C4-2B (cell line): ENCODE measurements around the gene SETX.

Source experiments
- H3K27ac ChIP-seq: fragments of 450-650 bp; 2 replicates; pipeline ENCODE4 v1.5.1; 2017
- ZFX ChIP-seq: fragments of 450-650 bp; IDR thresholded peaks from 2 replicates; pipeline ENCODE4 v1.6.1; 2017
- TF ChIP-seq, protein P1 (sequence below): fragments of 450-650 bp; conservative IDR thresholded peaks from 2 replicates; pipeline ENCODE4 v1.5.1; 2017; ENCODE audit warnings: mild to moderate bottlenecking

Gene SETX

DNA sequence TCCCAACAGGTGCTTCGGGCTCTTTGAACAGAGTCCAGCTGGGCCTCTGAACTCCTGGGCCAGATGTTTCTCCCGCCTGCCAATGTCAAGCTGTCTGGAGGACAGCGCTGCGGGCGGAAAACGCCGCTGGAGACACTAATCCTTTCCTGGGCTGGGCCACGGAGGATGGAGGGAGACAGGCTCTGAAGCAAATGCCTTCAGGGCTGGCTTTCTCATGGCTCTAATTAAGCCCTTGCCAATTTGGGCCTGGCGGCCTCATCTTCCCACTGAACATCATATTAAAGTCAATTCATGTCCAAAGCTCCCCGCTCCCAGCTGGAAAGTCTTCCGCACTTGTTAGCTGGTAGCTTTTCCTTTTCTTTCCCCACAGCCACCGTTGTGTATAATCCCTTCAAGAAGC, 120.3 kb downstream of the SETX start:
- TF ChIP-seq, protein P1, sequence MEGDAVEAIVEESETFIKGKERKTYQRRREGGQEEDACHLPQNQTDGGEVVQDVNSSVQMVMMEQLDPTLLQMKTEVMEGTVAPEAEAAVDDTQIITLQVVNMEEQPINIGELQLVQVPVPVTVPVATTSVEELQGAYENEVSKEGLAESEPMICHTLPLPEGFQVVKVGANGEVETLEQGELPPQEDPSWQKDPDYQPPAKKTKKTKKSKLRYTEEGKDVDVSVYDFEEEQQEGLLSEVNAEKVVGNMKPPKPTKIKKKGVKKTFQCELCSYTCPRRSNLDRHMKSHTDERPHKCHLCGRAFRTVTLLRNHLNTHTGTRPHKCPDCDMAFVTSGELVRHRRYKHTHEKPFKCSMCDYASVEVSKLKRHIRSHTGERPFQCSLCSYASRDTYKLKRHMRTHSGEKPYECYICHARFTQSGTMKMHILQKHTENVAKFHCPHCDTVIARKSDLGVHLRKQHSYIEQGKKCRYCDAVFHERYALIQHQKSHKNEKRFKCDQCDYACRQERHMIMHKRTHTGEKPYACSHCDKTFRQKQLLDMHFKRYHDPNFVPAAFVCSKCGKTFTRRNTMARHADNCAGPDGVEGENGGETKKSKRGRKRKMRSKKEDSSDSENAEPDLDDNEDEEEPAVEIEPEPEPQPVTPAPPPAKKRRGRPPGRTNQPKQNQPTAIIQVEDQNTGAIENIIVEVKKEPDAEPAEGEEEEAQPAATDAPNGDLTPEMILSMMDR: no peak
- no peak for TF ChIP-seq ZFX
- H3K27ac ChIP-seq: no peak overlapping the region

DNA sequence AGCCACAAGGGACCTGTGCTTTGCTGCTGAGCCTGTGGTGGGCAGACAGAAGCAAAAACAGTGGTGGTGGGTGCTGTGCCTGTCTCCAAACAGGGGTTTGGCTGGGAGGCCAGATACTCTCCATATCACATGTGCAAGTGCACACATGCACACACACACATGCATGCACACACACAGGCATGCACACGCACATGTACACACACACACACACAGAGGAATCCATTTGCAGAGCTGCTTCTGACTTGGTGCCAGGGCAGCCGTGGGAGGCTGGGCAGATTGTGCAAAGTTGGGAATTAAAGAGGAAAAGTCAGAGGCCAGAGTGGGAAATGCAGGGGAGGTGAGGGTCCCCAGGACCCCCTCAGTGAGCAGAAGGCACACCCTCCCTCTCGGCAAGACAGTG, 121.6 kb downstream of the SETX start:
- TF ChIP-seq, protein P1: no peak
- H3K27ac ChIP-seq: no peak overlapping the region

DNA sequence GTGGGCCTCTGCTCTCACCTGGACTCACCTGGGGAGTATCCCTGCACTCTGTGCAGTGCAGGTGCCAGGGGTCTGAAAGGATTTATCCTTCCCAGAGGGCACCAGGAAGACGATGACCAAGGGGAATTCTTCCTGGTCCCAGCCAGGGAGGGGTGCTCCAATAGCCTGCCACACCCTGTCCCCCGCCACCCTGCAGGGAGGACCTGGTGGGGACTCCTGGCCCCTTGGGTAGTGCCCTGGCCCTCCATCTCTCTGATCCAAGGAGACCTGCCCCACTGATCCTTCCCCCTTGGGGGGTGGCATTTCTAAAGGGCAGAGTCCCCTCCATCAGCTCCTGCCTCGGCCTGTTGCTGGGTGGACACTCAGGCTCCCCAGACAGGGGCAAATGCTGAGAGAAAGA, 122.3 kb downstream of the SETX start:
- no peak overlapping the region for H3K27ac ChIP-seq

DNA sequence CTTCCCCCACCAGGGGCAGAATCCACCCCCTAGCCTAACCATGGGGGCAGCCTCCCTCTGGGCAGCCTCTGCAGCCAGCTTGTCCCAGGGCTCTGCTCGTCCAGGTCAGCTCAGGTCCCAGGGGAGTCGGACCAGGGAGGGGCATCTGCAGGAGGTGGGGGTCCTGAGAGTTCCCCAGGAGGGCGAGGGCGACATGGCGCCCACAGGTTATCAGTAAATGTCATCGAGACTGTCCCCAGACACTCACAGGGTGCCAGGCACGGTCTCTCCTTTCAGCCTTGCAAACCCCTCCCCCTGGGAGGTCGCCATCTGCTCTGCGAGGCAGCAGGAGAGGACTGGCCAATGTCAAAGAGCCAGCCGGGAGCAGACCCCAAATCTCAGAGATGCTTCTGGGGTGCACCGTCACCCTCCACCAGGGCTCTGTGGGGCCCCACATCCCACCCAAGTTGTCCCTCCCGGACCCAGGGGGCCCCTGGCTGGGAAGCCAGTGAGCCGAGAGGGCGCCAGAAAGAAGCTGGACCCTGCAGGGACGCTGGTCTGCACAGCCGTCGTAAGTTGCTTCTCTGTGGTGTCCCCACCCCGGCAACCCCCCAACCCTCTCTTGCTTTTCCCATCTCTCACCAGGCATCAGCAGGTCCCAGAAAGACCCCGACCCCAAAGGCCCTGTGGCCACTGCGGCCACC, 123.6 kb downstream of the SETX start:
- TF ChIP-seq ZFX: no peak
- TF ChIP-seq, protein P1: no peak
- H3K27ac ChIP-seq: no peak overlapping the region

More for the DNA sequence above, 122.3 kb downstream of the SETX start:
- TF ChIP-seq ZFX: no peak
- TF ChIP-seq, protein P1: no peak

DNA sequence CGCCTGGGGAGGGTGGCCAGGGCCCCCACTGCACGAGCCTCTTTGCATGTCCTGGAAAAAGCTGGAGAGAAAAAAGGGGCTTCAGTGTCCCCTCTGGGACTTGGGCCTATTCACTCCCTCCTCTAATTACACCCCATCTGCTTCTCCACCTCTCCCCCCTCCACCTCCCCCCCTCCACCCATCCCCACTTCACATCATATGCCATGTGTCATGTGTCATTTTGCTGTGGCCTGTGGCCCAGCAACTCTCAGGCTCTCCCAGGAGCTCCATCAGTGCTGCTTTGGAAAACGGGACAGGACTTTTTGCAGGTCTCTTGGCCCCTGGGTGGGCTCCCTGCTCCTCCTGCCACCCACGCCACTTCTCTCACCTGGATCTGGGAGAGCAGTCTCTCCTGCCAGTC, 124.2 kb downstream of the SETX start:
- TF ChIP-seq, protein P1: no peak
- TF ChIP-seq ZFX: no peak
- H3K27ac ChIP-seq: no peak overlapping the region

DNA sequence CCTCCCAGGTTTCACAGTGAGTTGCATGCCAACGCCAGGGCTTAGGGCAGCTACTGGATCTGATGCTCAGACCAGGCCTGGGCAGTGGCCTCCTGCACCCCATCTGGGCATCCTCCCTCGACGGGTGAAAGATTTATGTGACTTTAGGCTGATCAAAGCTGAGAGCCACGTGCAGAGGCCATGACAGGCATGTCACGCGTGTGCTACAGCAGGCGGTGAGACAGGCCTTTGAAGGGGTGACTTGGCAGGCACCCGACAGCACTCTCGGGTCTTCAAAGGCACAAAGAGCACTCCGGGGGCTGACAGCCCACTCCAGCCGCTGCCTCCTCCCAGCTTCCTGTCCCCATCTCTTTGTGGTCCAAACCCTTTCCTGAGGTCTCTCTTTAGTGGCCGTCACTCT, 126.7 kb downstream of the SETX start:
- TF ChIP-seq, protein P1: no peak
- no peak for TF ChIP-seq ZFX
- no peak overlapping the region for H3K27ac ChIP-seq

DNA sequence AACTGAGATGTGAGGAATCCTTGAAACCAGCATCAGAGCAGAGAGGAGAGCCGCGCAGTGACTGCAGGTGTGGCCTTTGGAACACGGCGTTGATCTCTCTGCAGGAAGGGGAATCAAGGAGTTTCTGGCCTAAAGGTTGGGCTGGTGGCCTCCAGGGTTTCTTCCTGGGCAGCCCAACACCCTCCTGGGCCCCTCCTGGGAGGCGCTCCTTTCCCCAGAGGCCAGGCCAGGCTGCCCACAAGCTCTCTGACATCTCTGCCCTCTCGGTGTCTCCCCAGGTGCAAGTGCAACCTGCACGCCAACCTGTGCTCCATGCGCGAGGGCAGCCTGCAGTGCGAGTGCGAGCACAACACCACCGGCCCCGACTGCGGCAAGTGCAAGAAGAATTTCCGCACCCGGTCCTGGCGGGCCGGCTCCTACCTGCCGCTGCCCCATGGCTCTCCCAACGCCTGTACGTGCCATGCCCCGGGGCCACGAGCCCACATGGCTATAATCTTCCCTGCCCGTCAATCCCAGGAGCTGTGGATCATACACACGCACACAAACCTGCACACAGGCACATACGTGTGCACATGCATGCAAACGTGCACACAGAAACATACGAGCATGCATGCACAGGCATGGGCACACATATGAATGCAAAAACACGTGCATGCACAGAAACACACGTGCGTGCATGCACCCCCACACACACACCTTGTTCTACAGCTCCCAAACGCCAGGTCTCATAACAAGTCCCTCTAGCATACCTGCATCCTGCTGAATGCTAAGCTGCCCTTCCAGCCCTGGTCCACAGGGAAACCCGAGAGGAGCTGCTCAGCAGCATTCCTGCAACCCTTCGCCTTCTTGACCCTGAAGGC, 128.0 kb downstream of the SETX start:
- TF ChIP-seq, protein P1: no peak
- TF ChIP-seq ZFX: no peak
- peak overlapping the region; percentile 75; the same call in 1 of the 2 replicates for H3K27ac ChIP-seq
